Neural cell (in vitro differentiated cells): ENCODE results near the gene ASIC2. TPM values are rescaled to one million over a fixed set of nuclear protein-coding genes. Genes with fewer than 3 reads are reported as not detected.

Source experiments
- H2AFZ ChIP-seq: fragments of 200-600, 300-800 bp; sonication (generic), shearing (Covaris generic); 2 replicates; pipeline ENCODE4 v1.6.0; 2014; ENCODE audit warnings: low read depth, mild to moderate bottlenecking, antibody characterized with exemption, low read length, moderate library complexity
- H3F3A ChIP-seq: fragments of 200-600 bp; shearing (Covaris generic); 2 replicates; pipeline ENCODE4 v1.6.1; 2016; ENCODE audit warnings: mild to moderate bottlenecking, moderate library complexity, mixed read lengths, antibody characterized with exemption, low read length; ENCODE audit not compliant: insufficient read depth, poor library complexity, severe bottlenecking
- H3K27ac ChIP-seq: fragments of 200-600, 300-800 bp; sonication (generic), shearing (Covaris generic); 2 replicates; pipeline ENCODE4 v1.5.1; 2014; ENCODE audit warnings: mild to moderate bottlenecking, low read length, moderate library complexity
- H3K27me3 ChIP-seq: fragments of 300-800, 200-600 bp; sonication (generic), shearing (Covaris generic); 2 replicates; pipeline ENCODE4 v1.6.0; 2014; ENCODE audit warnings: mild to moderate bottlenecking, low read depth, low read length, moderate library complexity; ENCODE audit not compliant: insufficient read depth
- H3K36me3 ChIP-seq: fragments of 300-800, 200-600 bp; sonication (generic), shearing (Covaris generic); 2 replicates; pipeline ENCODE4 v1.5.1; 2014; ENCODE audit warnings: mild to moderate bottlenecking, antibody characterized with exemption, low read length, moderate library complexity; ENCODE audit not compliant: insufficient read depth
- H3K4me2 ChIP-seq: fragments of 300-800, 200-600 bp; sonication (generic), shearing (Covaris generic); 2 replicates; pipeline ENCODE4 v1.6.0; 2014; ENCODE audit warnings: mild to moderate bottlenecking, low read length
- H3K4me3 ChIP-seq: fragments of 300-800, 200-600 bp; sonication (generic), shearing (Covaris generic); 2 replicates; pipeline ENCODE4 v1.5.1; 2014; ENCODE audit warnings: mild to moderate bottlenecking, low read length, moderate library complexity
- H3K79me2 ChIP-seq: fragments of 200-600 bp; shearing (Covaris generic); replicated peaks from 2 replicates; pipeline ENCODE4 v1.6.0; 2014; ENCODE audit warnings: mild to moderate bottlenecking, low read length, moderate library complexity; ENCODE audit not compliant: insufficient read depth
- H3K9ac ChIP-seq: fragments of 300-800, 200-600 bp; sonication (generic), shearing (Covaris generic); 2 replicates; pipeline ENCODE4 v1.6.1; 2016; ENCODE audit warnings: mild to moderate bottlenecking, low read length, mixed read lengths
- H3K9me2 ChIP-seq: fragments of 200-600 bp; shearing (Covaris generic); 2 replicates; pipeline ENCODE4 v1.6.1; 2016; ENCODE audit warnings: mild to moderate bottlenecking, low read length, mixed read lengths; ENCODE audit not compliant: insufficient read depth
- H3K9me3 ChIP-seq: fragments of 200-600, 300-800 bp; sonication (generic), shearing (Covaris generic); 2 replicates; pipeline ENCODE4 v1.6.1; 2016; ENCODE audit warnings: mild to moderate bottlenecking, mixed run types, low read length, moderate library complexity, mixed read lengths
- H4K20me1 ChIP-seq: fragments of 200-600 bp; shearing (Covaris generic); 2 replicates; pipeline ENCODE4 v1.6.1; 2016; ENCODE audit warnings: mild to moderate bottlenecking, mixed run types; ENCODE audit not compliant: insufficient read depth
- CTCF ChIP-seq: fragments of 450-650 bp; IDR thresholded peaks from 2 replicates; pipeline ENCODE4 v1.5.1; 2014; ENCODE audit warnings: antibody characterized with exemption, mild to moderate bottlenecking, moderate library complexity; ENCODE audit not compliant: poor library complexity, severe bottlenecking
- EP300 ChIP-seq: fragments of 450-650 bp; conservative IDR thresholded peaks from 2 replicates; pipeline ENCODE4 v1.6.1; 2014; ENCODE audit warnings: antibody characterized with exemption, mild to moderate bottlenecking, moderate library complexity; ENCODE audit not compliant: poor library complexity, severe bottlenecking
- EZH2 ChIP-seq: fragments of 200-600, 300-800 bp; shearing (Covaris generic), sonication (generic); IDR thresholded peaks from 2 replicates; pipeline ENCODE4 v1.6.1; 2014; ENCODE audit warnings: antibody characterized with exemption, low read length, borderline replicate concordance, mild to moderate bottlenecking; ENCODE audit not compliant: insufficient read depth, poor library complexity, severe bottlenecking
- MXI1 ChIP-seq: fragments of 450-650 bp; conservative IDR thresholded peaks from 2 replicates; pipeline ENCODE4 v1.6.1; 2014; ENCODE audit warnings: antibody characterized with exemption, mild to moderate bottlenecking; ENCODE audit not compliant: poor library complexity, severe bottlenecking
- POLR2AphosphoS5 ChIP-seq: IDR thresholded peaks from 2 replicates; pipeline ENCODE4 v1.6.1; 2012
- RAD21 ChIP-seq: fragments of 450-650 bp; conservative IDR thresholded peaks from 2 replicates; pipeline ENCODE4 v1.6.1; 2014; ENCODE audit warnings: antibody characterized with exemption, mild to moderate bottlenecking, moderate library complexity
- SMC3 ChIP-seq: fragments of 450-650 bp; conservative IDR thresholded peaks from 2 replicates; pipeline ENCODE4 v1.6.1; 2014; ENCODE audit warnings: antibody characterized with exemption, mild to moderate bottlenecking, moderate library complexity; ENCODE audit not compliant: poor library complexity
- TAF1 ChIP-seq: IDR thresholded peaks from 2 replicates; pipeline ENCODE4 v1.6.1; 2012; ENCODE audit warnings: low read depth
- polyA plus RNA-seq: library from polyadenylated mRNA; depleted of rRNA; stranded (reverse); fragments of >200 nt; gene quantifications from 2 replicates; pipeline ENCODE4 v1.2.3, GENCODE V29; 2014
- TF ChIP-seq, protein P1 (sequence below): IDR thresholded peaks from 2 replicates; pipeline ENCODE4 v1.6.1; 2012; ENCODE audit warnings: borderline replicate concordance

ASIC2 gene
- polyA plus RNA-seq, 1 donor from 2014 or later: 2.4 TPM

DNA sequence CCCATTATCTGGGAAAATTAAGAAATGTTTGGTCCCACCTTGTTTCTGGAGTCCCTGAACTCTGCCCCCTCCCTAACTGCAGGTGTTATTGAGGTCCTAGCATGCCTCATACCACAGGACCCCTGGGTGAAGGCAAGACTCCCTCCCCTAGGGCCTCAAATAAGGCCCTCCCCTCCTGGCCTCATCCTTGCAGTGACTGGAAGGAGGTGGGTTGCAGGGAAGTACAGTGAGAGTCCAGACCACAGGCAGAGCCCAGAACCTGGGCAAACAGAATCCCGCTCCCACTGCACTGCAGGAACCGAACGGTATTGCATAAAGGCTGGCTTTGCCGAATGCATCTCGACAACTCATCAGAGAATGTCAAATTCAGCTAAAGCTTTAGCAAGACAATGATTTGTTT, 126.6 kb downstream of the ASIC2 start:
- TF ChIP-seq POLR2AphosphoS5: no peak
- no peak for TF ChIP-seq CTCF
- TF ChIP-seq MXI1: no peak
- no peak for TF ChIP-seq TAF1
- no peak for TF ChIP-seq SMC3
- Histone ChIP-seq H3K9me2 (no peaks in the 10 kb centered on the region), H3K9me3 (no peaks in the 10 kb centered on the region), H3K27ac (no peak overlapping the region), H3K79me2 (no peaks in the 10 kb centered on the region), H3K36me3 (no peaks in the 10 kb centered on the region), H3F3A (no peaks in the 10 kb centered on the region), H3K4me2 (no peak overlapping the region), H3K27me3 (no peaks in the 10 kb centered on the region), H3K4me3 (no peak overlapping the region), H3K9ac (no peak overlapping the region), H4K20me1 (no peaks in the 10 kb centered on the region), H2AFZ (no peak overlapping the region)

GRCh38 chr17:33164169-33164881, 128.8 kb downstream of the ASIC2 start:
- Histone ChIP-seq H3K36me3 (no peaks in the 10 kb centered on the region), H3K27me3 (no peaks in the 10 kb centered on the region), H3K4me2 (no peak overlapping the region), H3F3A (no peaks in the 10 kb centered on the region), H3K27ac (no peak overlapping the region), H2AFZ (no peak overlapping the region), H3K9me3 (no peaks in the 10 kb centered on the region), H3K9ac (no peak overlapping the region), H3K9me2 (no peaks in the 10 kb centered on the region), H3K4me3 (no peak overlapping the region), H3K79me2 (no peaks in the 10 kb centered on the region), H4K20me1 (no peaks in the 10 kb centered on the region)
- TF ChIP-seq MXI1 (no peak), RAD21 (no peak), TAF1 (no peak), CTCF (no peak), EZH2 (no peak), POLR2AphosphoS5 (no peak), EP300 (no peak), SMC3 (no peak)
- TF ChIP-seq, protein P1, sequence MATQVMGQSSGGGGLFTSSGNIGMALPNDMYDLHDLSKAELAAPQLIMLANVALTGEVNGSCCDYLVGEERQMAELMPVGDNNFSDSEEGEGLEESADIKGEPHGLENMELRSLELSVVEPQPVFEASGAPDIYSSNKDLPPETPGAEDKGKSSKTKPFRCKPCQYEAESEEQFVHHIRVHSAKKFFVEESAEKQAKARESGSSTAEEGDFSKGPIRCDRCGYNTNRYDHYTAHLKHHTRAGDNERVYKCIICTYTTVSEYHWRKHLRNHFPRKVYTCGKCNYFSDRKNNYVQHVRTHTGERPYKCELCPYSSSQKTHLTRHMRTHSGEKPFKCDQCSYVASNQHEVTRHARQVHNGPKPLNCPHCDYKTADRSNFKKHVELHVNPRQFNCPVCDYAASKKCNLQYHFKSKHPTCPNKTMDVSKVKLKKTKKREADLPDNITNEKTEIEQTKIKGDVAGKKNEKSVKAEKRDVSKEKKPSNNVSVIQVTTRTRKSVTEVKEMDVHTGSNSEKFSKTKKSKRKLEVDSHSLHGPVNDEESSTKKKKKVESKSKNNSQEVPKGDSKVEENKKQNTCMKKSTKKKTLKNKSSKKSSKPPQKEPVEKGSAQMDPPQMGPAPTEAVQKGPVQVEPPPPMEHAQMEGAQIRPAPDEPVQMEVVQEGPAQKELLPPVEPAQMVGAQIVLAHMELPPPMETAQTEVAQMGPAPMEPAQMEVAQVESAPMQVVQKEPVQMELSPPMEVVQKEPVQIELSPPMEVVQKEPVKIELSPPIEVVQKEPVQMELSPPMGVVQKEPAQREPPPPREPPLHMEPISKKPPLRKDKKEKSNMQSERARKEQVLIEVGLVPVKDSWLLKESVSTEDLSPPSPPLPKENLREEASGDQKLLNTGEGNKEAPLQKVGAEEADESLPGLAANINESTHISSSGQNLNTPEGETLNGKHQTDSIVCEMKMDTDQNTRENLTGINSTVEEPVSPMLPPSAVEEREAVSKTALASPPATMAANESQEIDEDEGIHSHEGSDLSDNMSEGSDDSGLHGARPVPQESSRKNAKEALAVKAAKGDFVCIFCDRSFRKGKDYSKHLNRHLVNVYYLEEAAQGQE: no peak
